HG02798 (cell line): ENCODE measurements around the gene DPP7.

Source experiments
- ATAC-seq: cut with Tn5 transposase; IDR thresholded peaks from one replicate; pipeline ENCODE4 v1.9.1; 2021; ENCODE audit warnings: mild to moderate bottlenecking; ENCODE audit not compliant: unreplicated experiment, poor library complexity

DPP7 gene

GRCh38 chr9:137096785-137097546 lies 17.6 kb downstream of the DPP7 start:
- no peak for ATAC-seq

- ATAC-seq, result peak; percentile 82
Observed at GRCh38 chr9:137095664-137096517, 18.6 kb downstream of the DPP7 start.

- no peak for ATAC-seq
Observed at GRCh38 chr9:137089232-137089947, 25.1 kb downstream of the DPP7 start.

GRCh38 chr9:137088121-137088520 lies 26.4 kb downstream of the DPP7 start:
- ATAC-seq, result no peak

GRCh38 chr9:137087409-137087925 lies 27.1 kb downstream of the DPP7 start:
- no peak for ATAC-seq

GRCh38 chr9:137086531-137087408 lies 27.8 kb downstream of the DPP7 start, which contains the start of gene MAN1B1:
Gene MAN1B1 (plus strand): TSS chr9:137086985. CDS start chr9:137087000, 15 bp downstream.
- ATAC-seq, result peak; percentile 87

GRCh38 chr9:137085920-137086530 lies 28.5 kb downstream of the DPP7 start:
- ATAC-seq, result no peak

- ATAC-seq, result no peak
Observed at GRCh38 chr9:137084526-137084925, 30.0 kb downstream of the DPP7 start.

- ATAC-seq, result no peak
Observed at GRCh38 chr9:137083394-137084004, 31.0 kb downstream of the DPP7 start.

GRCh38 chr9:137082925-137083290 lies 31.6 kb downstream of the DPP7 start:
- ATAC-seq, result no peak

GRCh38 chr9:137082222-137082924 lies 32.2 kb downstream of the DPP7 start:
- ATAC-seq, result no peak

GRCh38 chr9:137080260-137081122 lies 34.0 kb downstream of the DPP7 start:
- ATAC-seq, result no peak

- no peak for ATAC-seq
Observed at GRCh38 chr9:137079401-137079787, 35.1 kb downstream of the DPP7 start.

- ATAC-seq, result no peak
Observed at GRCh38 chr9:137078701-137079400, 35.7 kb downstream of the DPP7 start.

- no peak for ATAC-seq
Observed at GRCh38 chr9:137077758-137078693, 36.5 kb downstream of the DPP7 start.
